ENCODE measurements around the gene SEMA6B.

DNA sequence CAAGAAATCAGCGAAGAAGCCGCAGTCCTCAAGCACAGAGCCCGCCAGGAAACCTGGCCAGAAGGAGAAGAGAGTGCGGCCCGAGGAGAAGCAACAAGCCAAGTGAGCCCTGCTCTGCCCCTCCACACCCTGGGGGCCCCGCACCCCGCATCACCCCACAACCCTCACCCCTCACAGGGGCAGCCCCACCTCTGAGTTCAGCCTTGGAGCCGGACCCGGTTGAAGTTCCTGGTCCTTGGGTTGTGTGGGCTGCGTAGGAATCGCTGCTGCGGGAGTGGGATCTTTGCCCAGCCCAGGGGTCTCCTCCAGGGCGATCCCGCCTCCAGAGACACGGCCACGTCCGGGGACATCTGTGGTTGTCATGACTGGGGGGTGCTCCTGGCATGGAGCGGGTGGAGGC, 63.2 kb downstream of the SEMA6B start:
- TF ChIP-seq CTCF (IDR thresholded peaks at IDR 0.05; ENCODE audit: poor library complexity) (no peak), EZH2 (IDR thresholded peaks at IDR 0.05; ENCODE audit: borderline replicate concordance) (no peak)

Data from hepatocyte (in vitro differentiated cells).